Endothelial cell of umbilical vein (primary cell): ENCODE measurements around the gene SLC47A1. TPM values are rescaled to one million over a fixed set of nuclear protein-coding genes. Genes with fewer than 3 reads are reported as not detected.

Experiments
- BruUV-seq: library from RNA; stranded (reverse); fragments of 400-500 nt; replicated peaks from 2 replicates; lab custom pipeline; 2021; lab: Mats Ljungman, UMichigan
- CTCF ChIA-PET: fragments of 300-600, 350-600 bp; sonication (Branson Sonifier 250); formaldehyde crosslinking; loops from one replicate; lab custom pipeline; 2021; ENCODE audit warnings: antibody characterized with exemption, inconsistent platforms; lab: Charles Lee
- POLR2A ChIA-PET: fragments of 300-600, 350-600 bp; sonication (Branson Sonifier 250); formaldehyde crosslinking; loops from one replicate; lab custom pipeline; 2021; ENCODE audit warnings: antibody characterized with exemption, inconsistent platforms; lab: Charles Lee
- DNase-seq: peaks from one replicate; pipeline ENCODE4 v3.0.0-alpha.2; 2011; ENCODE audit warnings: low read depth, low spot score
- FAIRE-seq: peaks from 2 replicates; lab custom pipeline; 2011; peaks lifted over from hg19 to GRCh38; lab: Jason Lieb, UNC
- H2AFZ ChIP-seq: 2 replicates; pipeline ENCODE4 v1.6.0; 2012; ENCODE audit warnings: low read depth, low read length, control low read depth, inconsistent platforms
- H3K27ac ChIP-seq: 2 replicates; pipeline ENCODE4 v1.5.1; 2011; ENCODE audit warnings: low read depth, mild to moderate bottlenecking, control low read depth, low read length, moderate library complexity; ENCODE audit not compliant: insufficient read depth
- H3K27me3 ChIP-seq, 2 experiments: 2 replicates each; pipeline versions ENCODE4 v1.6.0 to v1.6.1; 2011; ENCODE audit warnings: low read length in 2 of 2, mixed read lengths in 1 of 2; ENCODE audit not compliant: control insufficient read depth in 2 of 2, insufficient read depth in 2 of 2
- H3K36me3 ChIP-seq, 2 experiments: 2 replicates in 1 of 2; 3 replicates in 1 of 2; pipeline ENCODE4 v1.5.1; 2011; ENCODE audit warnings: low read length in 2 of 2, mild to moderate bottlenecking in 1 of 2, moderate library complexity in 1 of 2; ENCODE audit not compliant: control insufficient read depth in 2 of 2, insufficient read depth in 2 of 2; ENCODE audit errors: extremely low read depth in 1 of 2
- H3K4me1 ChIP-seq: 3 replicates; pipeline ENCODE4 v1.5.1; 2011; ENCODE audit warnings: mild to moderate bottlenecking, low read length; ENCODE audit not compliant: control insufficient read depth, insufficient read depth; ENCODE audit errors: extremely low read depth
- H3K4me2 ChIP-seq: 2 replicates; pipeline ENCODE4 v1.6.1; 2011; ENCODE audit warnings: low read length, control low read depth, mixed read lengths; ENCODE audit not compliant: insufficient read depth
- H3K4me3 ChIP-seq, 3 experiments: fragments of 200-600 bp in 1 of 3; sonication (generic), shearing (Covaris generic) in 1 of 3; replicated peaks in 1 of 3; 2 replicates each; pipeline ENCODE4 v1.5.1; 2011 to 2016; ENCODE audit warnings: control low read depth in 3 of 3, low read length in 3 of 3, mild to moderate bottlenecking in 2 of 3, inconsistent platforms in 1 of 3, low read depth in 1 of 3, moderate library complexity in 1 of 3; ENCODE audit not compliant: insufficient read depth in 1 of 3
- H3K79me2 ChIP-seq: 2 replicates; pipeline ENCODE4 v1.6.0; 2012; ENCODE audit warnings: low read length, inconsistent platforms; ENCODE audit not compliant: control insufficient read depth, insufficient read depth
- H3K9ac ChIP-seq: replicated peaks from 2 replicates; pipeline ENCODE3; 2011; ENCODE audit warnings: low read length, control low read depth; ENCODE audit not compliant: insufficient read depth; ENCODE audit errors: extremely low read depth
- H3K9me1 ChIP-seq: replicated peaks from 3 replicates; pipeline ENCODE4 v1.6.0; 2011; ENCODE audit warnings: mild to moderate bottlenecking, low read length; ENCODE audit not compliant: control insufficient read depth, insufficient read depth; ENCODE audit errors: extremely low read depth
- H3K9me3 ChIP-seq: replicated peaks from 2 replicates; pipeline ENCODE4 v1.5.1; 2012; ENCODE audit warnings: low read length, inconsistent platforms; ENCODE audit not compliant: control insufficient read depth, insufficient read depth
- H4K20me1 ChIP-seq: replicated peaks from 2 replicates; pipeline ENCODE3; 2011; ENCODE audit warnings: mild to moderate bottlenecking, low read length; ENCODE audit not compliant: control insufficient read depth, insufficient read depth; ENCODE audit errors: extremely low read depth
- CTCF ChIP-seq, 2 donors: IDR thresholded peaks; 1 replicate in 1 of 2; 2 replicates in 1 of 2; pipeline ENCODE4 v1.5.1; 2011; ENCODE audit warnings: low read length in 2 of 2, mild to moderate bottlenecking in 2 of 2, moderate library complexity in 2 of 2, control low read depth in 1 of 2, inconsistent platforms in 1 of 2, low read depth in 1 of 2; ENCODE audit not compliant: insufficient read depth in 1 of 2; ENCODE audit errors: extremely low read depth in 1 of 2
- EZH2 ChIP-seq: IDR thresholded peaks from 2 replicates; pipeline ENCODE4 v1.6.1; 2012; ENCODE audit warnings: borderline replicate concordance, low read depth, mild to moderate bottlenecking, moderate library complexity, low read length, inconsistent platforms; ENCODE audit not compliant: severe bottlenecking
- GATA2 ChIP-seq: IDR thresholded peaks from 2 replicates; pipeline ENCODE4 v1.7.0; 2011; ENCODE audit warnings: low read depth, mild to moderate bottlenecking, moderate library complexity, mixed read lengths, low read length; ENCODE audit not compliant: insufficient read length, insufficient read depth
- JUN ChIP-seq: IDR thresholded peaks from 2 replicates; pipeline ENCODE4 v1.6.1; 2011; ENCODE audit warnings: borderline replicate concordance, low read depth; ENCODE audit not compliant: insufficient read length, insufficient read depth
- dilution Hi-C: fragments of 300-500 bp; cut with MboI; formaldehyde crosslinking; loops from one replicate; pipeline ENCODE4 v1.15.0; 2019; ENCODE audit warnings: low sequenced_read_pairs; ENCODE audit not compliant: extremely low pct_ligation_motif_present
- intact Hi-C: fragments of 100-400 bp; cut with micrococcal nuclease; formaldehyde crosslinking; loops from one replicate; pipeline ENCODE4 v1.10.0; 2022
- polyA plus RNA-seq, 4 experiments: library from polyadenylated mRNA; depleted of rRNA in 3 of 4; stranded (reverse) in 3 of 4; unstranded in 1 of 4; fragments of >200 nt; gene quantifications; 2 replicates each; pipeline versions ENCODE4 v1.2.1 to v1.2.3, GENCODE V29; 2011 to 2012; ENCODE audit warnings: missing spikeins in 1 of 4
- total RNA-seq: library from RNA; stranded (reverse); gene quantifications from 2 replicates; pipeline ENCODE4 v1.2.3, GENCODE V29; 2021

The SLC47A1 gene
- total and polyA plus RNA-seq, 2 donors (not counting 3 experiments of a cell fraction or from before 2014, with no cell fraction given) = 3.3 to 6.9 TPM

DNA sequence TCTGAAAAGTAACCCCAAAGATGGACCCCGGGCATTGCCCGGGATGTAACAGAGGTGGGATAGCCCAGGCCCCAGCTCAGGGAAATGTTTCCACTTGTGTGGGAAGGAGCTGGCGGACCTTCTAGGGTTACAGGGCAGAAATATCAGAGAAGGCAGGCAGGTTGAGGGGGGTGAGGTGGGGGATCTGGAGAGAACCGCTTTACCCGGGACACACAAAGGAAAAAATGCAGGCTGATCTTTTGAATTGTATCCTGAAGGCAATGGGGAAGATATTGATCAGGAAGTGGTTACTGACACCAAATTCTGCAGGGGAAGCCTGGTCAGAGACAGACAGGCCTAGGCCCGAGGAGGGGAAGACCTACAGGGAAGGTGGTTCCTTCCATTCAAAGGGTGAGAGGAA is 3.5 kb downstream of the SLC47A1 start:
- H2AFZ ChIP-seq = no peak overlapping the region
- BruUV-seq = no TSS peak
- FAIRE-seq = no peak
- peaks cover 8% of the 10 kb centered on the region for H3K4me1 ChIP-seq
- intact Hi-C loops = no loop called here
- H3K79me2 ChIP-seq = no peaks in the 10 kb centered on the region
- H3K27ac ChIP-seq = no peak overlapping the region
- no peak overlapping the region for H3K9ac ChIP-seq
- DNase-seq = no peak
- POLR2A ChIA-PET = no interaction called here
- no peak for TF ChIP-seq CTCF (IDR thresholded peaks at IDR 0.05; ENCODE audit: extremely low read depth in 1 of 2, insufficient read depth in 1 of 2, low read depth in 1 of 2, low read length in 2 of 2)
- TF ChIP-seq GATA2 = no peak
- no peak for TF ChIP-seq JUN
- no peak for TF ChIP-seq EZH2
- no peaks in the 10 kb centered on the region for H3K9me3 ChIP-seq
- no peaks in the 10 kb centered on the region for H3K36me3 ChIP-seq
- H4K20me1 ChIP-seq = no peaks in the 10 kb centered on the region
- dilution Hi-C loops = no loop called here
- H3K4me3 ChIP-seq = no peak overlapping the region
- CTCF ChIA-PET = no interaction called here
- H3K9me1 ChIP-seq = no peaks in the 10 kb centered on the region
- H3K27me3 ChIP-seq = no peaks in the 10 kb centered on the region
- no peak overlapping the region for H3K4me2 ChIP-seq
